GM19193 (cell line): Measurements from ENCODE around the gene TAF13.

Source experiments
- POLR2A ChIP-seq: IDR thresholded peaks from 4 replicates; pipeline ENCODE4 v1.6.1; 2011; ENCODE audit not compliant: insufficient read depth, insufficient read length; ENCODE audit errors: extremely low read depth

Gene TAF13

DNA sequence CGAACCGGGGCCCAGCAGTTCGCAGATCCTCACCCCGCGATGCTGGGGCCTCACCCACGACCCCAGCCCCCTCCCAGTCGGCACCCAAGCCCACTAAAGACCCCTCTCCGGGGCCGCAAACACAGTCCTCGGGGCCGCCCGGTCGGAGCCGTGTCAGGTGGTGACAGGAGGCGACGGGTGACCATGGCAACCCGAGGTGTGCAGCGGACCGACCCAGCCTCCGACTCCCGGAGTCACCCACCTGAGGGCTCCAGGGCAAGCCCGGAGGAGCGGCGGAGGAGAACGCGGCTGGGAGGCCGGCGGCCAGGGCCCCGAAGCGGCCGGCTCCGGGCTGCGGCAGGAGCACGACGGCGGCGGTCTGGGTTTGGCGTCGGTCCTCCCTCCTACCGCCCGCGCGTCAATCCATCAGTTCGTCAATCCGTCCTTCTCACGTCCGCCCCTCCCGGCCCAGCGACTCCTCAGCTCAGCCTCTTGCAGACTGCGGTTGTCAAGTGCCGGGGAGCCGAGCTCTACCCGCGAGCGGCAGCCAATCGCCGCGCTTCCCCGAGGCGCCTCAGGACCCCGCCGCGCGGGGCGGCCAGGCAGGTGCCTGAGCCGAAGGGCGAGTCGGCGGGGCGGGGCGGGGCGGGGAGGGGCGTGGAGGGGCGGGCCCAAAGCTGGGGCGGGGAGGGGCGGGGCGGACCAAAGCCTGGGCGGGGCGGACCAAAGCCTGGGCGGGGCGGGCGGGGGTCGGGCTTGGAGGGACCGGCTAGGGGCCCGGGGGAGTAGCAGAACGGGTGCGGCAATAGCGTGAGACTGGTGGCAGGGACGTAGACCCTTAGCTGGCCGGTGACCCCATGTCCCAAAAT is 34.0 kb downstream of the TAF13 start, which contains the start of gene WDR47:
WDR47 (minus strand) TSS at position 482 of the 848 bp plus-strand sequence. CDS start 18,590 bp downstream, outside the sequence.
- peak; percentile 98 for TF ChIP-seq POLR2A

DNA sequence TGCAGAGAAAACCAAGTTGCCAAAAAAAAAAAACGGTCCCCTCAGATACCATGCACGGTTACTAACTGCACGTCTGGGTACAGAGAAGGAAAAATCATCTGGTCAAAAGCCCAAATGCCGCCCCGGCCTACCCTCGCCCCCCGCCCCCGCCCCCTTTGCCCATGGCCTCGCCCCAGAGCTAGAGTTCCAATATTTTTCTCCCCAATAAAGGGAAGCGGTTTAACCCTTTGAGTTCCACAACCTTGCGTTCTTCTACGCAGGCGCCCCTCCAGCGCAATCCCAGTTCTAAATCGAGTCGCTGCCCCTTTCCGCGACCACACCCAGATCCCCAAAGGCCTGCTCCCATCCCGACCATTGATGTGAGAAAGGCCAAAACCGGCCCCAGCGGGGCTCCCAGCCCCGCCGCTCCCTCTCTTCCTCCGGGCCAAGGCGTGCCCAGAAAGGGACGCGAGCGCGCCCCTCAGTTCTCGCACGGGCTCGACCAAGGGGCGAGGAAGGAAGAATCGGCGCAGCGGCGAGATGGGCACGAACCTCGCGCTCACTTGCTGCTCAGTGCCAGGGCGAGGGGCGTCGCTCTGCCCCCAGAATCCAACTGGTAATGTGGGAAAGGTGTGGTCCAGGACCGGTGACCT is 34.7 kb downstream of the TAF13 start:
- no peak for TF ChIP-seq POLR2A

DNA sequence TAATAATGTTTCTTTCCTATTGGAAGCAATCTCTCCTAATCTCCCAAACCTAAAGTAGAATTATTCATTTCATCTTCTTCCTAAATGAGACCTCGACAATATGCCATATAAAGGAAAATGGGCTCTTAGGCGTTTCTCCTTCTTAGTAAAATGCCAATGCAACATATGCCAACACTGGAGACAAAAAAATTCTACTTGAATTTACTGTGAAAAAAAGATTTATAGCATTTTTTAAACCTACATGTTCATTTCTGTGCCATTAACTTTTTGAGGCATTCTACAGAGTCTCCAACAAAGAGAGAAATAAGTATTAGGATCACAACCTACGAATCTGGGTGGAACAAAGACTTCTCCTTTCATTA is 35.2 kb downstream of the TAF13 start:
- TF ChIP-seq POLR2A: no peak

DNA sequence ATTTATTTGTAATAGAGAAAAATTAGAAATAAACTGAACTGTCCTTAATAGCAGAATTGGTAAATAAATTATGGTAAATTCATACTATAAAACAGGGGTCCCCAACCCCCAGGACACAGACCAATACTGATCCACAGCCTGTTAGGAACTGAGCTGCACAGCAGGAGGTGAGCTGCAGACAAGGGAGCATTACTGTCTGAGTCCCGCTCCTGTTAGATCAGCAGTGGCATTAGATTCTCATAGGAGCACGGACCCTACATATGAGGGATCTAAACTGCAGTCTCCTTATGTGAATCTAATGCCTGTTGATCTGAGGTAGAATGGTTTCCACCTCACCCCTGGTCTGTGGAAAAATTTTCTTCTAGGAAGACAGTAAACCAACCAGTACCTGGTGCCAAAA is 41.4 kb downstream of the TAF13 start:
- no peak for TF ChIP-seq POLR2A

DNA sequence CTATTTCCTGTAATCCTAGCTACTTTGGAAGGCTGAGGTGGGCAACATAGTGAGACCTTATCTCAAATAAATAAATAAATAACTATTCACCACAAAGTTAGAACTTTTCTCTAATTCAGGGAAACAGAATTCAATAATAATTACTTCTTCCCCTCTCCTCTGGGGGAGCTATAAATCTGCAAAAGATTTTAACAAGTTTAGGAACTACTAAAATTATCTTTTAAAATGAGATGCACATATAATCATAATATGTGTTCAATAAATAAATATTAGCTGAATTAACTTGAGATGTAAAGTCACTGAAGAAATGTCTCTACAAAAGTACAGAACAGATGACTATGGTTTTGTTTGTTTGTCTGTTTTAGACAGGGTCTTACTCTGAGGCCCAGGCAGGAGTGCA is 48.0 kb downstream of the TAF13 start:
- TF ChIP-seq POLR2A: no peak

DNA sequence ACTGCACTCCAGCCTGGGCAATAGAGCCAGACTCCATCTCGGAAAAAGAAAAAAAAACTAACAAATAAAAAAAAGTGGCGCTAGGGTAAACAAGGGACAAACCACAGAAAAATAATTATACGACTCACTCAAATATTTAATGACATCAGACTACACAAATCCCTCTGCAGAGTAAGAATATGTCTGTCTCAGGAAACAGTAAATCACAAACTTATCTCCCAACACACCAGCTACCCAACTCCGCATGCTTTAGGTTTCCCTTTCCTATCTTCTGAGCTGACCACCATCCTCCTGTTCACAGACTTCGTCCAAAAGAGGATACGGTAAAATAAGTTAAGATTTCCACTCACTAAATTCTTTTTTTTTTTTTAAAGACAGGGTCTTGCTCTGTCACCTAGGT is 50.1 kb downstream of the TAF13 start:
- no peak for TF ChIP-seq POLR2A

DNA sequence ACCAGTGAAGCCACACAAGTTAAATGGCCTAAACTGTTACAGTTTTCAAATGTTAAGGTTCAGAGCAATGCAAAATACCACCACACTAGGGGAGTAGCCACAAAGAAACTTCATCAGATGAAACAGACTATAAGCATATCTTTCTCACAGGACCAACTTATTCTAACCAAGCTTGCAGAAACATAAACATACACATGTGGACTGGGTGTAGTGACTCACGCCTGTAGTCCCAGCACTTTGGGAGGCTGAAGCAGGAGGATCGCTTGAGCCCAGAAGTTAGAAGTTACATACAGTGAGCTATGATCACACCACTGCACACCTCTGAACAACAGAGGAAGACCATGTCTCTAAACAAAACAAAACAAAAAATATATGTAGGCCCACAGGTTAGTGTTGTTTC is 51.2 kb downstream of the TAF13 start:
- TF ChIP-seq POLR2A: no peak

DNA sequence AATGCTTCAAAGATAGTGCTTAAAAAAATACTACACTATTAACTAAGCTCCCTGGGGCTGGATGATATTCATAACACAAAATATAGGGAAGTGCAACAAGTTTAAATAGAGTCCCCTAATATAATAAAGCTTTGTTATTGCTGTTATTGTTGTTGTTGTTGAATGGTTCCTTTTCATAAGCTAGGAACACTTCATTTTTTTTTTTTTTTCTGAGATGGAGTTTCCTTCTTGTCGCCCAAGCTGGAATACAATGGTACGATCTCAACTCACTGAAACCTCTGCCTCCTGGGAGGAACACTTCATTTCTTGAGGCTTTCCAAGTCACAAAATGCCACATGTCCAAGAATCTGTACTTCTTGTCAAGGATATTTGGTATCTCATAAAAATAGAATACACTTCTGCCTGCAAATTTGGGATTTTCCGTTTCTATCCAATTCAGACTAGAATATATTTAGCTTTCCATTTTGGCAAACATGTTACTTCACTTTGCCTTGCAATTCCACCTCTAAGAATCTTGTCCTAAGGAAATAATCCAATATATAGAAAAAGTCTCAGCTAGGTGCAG is 55.0 kb downstream of the TAF13 start:
- no peak for TF ChIP-seq POLR2A

DNA sequence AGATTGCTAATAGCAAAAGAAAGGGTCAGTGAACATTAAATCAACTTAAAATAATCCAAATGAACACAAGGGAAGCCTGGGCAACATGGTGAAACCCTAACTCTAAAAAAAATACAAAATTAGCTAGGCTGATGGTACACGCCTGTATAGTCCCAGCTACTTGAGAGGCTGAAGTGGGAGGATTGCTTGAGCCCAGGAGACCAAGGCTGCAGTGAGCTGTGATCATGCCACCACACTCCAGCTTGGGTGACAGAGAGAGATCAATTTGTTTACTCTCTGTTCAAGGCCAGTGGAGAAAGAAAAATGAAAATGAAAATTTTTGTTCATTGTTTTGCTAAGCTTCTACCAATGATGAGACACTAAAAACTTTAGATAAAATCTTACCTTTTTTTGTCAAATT is 58.7 kb downstream of the TAF13 start:
- TF ChIP-seq POLR2A: no peak
